GM21717 (cell line): ENCODE data around the gene BRD3OS.
"Not testable (repeated sequence)": the region's sequence is repeated elsewhere in the genome, so short reads cannot be mapped to it uniquely, and the experiment has no call there.

Experiments used
- ATAC-seq: cut with Tn5 transposase; IDR thresholded peaks from one replicate; pipeline ENCODE4 v1.9.1; 2021; ENCODE audit warnings: mild to moderate bottlenecking, moderate library complexity; ENCODE audit not compliant: unreplicated experiment

The BRD3OS gene

DNA sequence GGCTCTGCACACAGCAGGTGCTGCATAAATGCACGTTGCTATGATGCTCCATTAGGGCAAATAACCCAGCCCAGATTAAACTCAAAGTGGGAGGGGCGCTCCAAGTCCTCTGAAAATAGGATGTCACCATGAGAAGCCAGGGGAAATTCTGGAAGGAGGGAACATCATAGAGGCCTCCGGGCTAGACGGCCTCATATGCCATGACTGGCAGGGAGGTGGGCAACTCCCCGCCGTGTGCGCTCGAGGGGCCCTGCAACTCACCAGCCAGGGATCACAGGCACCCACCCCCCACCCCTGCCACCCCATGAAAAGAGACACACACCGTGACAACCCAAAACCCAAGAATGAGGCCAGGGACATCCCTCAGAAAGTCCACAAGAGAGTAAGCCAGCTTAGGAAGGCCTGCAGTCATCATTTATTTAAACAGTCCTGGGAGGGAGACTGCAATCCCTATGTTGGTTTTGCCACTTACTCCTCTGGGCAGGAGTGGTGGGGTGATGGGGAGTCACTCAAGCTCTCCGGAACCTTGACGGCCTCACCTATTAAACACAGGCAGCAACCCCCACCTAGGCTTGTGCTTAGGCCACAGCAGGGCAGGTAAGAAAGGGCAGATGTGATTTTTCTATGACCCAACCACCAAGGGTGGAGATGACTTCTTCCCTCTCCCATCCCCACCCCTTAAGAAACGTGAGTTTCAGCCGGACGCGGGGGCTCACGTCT, 37.2 kb upstream of the BRD3OS start:
- no peak for ATAC-seq

- not testable (repeated sequence) for ATAC-seq
Observed at GRCh38 chr9:133988771-133989170, 36.5 kb upstream of the BRD3OS start.

GRCh38 chr9:133989625-133990365, 35.5 kb upstream of the BRD3OS start:
- no peak for ATAC-seq

- ATAC-seq, result no peak
Observed at GRCh38 chr9:133990366-133991213, 34.7 kb upstream of the BRD3OS start.

- no peak for ATAC-seq
Observed at GRCh38 chr9:133991214-133991921, 33.9 kb upstream of the BRD3OS start.

DNA sequence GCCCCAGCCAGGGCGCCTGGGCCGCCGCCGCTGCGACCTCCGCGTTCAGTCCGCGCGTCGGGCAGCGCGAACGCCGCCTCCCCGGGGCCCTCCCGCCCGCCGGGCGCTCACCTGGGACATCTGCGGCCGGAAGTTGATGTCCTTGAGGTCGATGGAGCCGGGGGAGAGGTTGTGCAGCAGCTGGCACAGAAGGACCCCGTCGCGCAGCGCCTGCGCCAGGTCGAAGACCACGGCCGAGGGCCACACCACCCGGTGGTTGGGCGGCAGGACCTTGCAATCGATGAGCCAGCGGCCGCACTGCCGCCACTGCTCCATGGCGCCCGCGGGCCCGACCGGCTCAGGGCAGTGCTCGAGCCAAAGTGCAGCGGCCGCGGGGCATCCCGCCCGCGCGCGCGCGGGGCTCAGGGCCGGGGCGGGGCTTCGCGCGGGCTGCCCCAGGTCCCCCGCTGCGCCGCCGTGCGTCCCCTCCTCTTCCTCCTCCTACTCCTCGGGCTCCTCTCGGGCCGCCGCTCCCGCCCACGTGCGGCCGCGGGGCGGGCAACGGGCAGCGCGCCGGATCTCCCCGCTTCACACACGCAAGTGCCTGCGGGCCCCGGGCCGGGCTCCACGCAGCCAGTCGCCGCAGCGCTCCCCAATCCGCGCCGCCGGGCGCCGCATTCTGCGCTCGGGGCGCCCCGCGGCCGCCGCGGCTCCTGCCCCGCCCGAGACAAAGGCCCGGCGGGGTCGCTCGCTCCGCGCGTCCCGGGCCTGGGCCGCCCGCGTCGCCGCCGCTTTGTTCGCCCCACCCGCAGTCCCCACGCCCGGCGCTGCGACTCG, 33.1 kb upstream of the BRD3OS start, which contains the start of gene VAV2:
Gene VAV2 (minus strand): TSS at position 361 of the 816 bp plus-strand sequence. CDS start 46 bp downstream, at position 315.
- ATAC-seq, result peak; percentile 45

DNA sequence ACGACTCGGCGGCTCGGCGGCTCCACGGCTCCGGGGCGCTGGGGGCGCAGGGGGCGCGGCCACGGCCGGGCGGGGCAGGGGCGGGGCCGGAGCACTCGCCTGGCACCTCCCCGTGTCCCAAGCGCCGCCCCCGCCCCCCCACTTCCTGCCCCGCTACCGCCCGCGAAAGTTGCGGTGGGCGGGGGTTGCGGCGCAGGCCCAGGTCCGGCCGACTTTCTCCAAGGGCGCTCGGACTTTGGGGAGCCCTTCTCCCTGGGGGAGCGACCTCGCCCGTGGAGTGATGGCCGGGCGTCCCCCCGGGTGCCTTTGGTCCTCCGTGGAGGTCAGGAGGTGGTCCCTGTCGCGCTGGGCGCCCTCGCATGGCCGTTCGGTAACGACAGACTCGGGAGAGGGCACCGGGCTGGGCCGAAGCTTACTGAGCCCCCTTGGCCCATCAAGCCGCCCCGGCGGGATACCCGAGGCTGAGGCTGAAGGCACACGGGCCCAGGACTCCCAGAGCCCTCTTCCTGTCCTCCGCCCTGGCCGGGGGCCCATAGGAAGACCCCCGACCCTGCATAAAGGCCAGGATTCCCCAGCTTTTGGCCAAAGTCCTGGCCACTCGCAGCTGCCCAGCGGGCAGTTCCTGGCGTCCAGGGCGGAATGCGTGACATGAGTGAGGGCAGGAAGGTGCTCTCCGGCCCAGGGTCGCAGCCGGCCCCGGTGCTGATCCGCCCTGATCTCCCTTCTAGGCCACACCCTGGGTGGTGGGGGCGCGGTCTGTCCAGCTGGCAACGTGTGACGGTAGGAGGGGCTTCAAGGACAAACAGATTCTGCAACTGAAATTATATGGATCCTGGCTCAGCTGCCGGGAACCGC, 32.3 kb upstream of the BRD3OS start:
- peak; percentile 44 for ATAC-seq

DNA sequence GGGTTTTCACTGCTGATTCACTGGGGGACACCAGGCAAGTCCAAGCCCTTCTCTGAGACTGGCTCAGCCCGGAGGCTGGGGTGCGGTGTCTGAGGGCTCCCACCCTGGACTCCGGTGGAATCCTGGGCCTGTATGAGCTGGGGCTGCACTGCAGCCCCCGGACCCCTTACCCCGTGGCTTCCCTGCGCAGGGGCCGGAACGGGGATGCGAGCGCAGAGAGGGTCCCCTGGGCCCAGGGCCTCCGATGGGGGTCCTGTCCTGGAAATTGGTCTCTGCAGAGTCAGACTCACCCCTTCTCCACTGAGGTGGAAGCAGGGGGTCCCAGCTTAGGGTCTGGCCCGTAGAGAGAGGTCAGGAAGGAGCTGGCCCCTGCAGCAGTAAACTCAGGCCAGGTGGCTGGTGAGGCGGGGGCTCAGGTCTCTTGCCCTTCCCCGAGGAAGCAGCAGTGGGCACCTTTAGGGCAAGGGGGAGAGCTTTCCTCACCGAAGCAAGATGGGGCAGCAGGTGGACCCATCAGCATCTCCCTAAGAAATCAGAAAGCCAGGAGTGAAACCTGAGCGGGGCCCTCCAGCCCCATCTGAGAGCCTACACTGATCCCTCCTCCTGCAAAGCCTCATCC, 31.5 kb upstream of the BRD3OS start:
- no peak for ATAC-seq

DNA sequence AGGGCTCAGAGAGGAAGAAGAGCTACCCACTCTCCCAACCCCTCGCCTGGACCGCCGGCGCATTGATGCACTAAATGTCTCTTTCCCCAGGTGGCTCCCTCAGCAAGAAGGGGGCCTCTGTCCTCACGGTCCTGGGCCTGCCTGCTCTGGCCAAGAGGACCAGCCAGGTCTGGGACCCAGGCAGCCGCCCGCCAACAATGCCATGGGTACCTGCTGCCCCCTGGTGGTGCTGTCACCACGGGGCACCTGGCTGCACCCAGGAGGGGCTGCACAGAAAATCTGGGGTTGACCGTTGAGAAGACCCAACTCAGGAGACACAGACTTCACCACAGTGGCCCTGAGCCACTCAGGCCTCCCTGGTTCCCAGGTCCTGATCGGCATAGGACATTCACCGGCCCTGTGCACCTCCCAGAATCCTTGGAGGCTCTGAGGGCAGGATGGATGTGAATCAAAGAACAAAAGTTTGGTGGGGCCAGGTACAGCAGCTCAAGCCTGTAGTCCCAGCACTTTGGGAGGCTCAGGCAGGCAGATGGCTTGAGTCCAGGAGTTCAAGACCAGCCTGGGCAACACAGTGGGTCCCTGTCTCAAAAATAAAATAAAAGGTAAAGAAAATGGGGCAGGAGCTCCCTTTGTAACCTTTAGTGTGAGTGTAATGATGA, 30.8 kb upstream of the BRD3OS start:
- ATAC-seq, result no peak

DNA sequence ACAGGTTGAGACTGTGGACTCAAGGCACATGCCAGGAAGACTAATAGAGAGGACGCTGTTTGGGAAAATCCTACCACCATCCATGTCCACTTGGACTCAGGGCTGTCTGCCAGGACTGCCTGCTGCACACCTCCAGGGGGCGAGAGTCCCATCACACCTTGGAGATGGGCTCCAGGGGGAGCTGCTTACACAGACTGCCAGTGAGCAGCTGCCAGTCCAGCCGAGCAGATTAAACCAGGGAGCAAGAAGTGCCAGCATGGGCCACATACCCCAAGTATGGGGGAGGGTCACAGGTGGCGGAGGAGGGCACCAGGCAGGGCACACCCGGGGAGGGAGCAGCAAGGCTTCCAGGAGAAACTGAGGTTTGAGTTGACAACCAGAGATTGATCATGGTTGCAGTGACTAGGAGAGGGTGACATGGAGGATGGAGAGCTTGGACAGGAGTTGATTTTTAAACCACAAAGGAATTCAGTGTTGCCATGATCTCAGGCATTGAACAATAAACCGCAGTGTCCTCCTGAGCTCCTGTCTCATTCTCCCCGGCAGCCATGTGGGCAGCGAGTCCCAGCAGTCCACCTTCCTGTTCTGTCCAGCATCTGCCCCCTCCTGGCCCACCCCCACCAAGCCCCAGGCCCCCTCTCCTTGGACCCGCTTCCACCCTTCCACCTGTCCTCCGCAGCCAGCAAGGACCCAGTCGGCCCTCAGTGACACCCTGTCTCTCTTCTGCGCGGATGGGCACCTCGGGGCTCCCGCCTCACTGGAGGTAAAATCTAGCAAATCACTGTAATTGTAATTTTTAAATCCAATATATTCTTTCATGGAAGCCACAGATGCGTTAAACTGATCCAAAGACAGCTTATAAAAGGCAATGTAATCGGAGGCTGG, 30.0 kb upstream of the BRD3OS start:
- ATAC-seq, result no peak

DNA sequence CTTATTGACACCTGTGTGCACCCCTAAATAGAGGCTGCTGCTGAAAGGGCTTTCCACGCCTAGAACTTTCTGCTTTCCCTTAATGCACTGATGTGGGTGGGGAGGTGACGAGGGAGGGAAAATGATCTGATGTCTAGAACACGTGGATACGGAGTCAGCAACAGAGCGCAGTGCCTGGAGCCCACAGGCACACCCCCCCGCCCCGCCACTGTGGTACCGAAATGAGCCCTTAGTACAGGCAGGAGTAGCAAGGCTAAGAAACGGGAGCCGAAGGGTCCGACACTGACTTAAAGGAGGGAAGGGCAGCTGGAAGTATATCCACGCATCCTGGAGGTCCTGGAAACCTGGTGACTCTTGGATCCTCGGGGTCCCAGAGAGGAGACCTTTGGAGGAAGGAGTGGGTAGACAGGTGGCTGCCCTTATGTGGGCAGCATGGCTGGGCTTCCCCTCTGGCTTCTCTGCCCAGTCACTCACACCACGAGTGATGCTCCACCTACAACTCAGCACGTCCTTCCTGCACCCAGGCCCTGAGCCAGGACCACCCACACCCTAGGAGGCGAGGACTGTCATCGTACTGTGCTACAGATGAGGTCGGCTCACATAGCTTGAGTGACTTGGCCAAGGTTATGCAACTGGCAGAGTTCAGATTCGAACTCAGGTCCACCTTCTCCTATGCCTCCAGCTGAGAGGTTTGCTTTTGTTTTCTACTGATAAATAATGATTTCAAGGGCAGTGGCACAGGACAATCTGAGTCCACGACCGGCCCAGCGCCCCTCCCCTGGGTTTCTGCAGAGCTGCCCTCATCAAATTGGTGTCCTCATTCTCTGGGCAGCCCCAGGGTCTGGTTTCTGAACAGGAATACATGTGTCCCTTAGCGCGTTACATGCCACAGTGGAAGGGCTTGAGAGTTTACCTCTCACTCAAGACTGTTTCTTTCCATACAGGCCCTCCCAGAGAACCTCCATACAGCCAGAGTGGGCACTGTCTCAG, 28.5 kb upstream of the BRD3OS start:
- ATAC-seq, result no peak

GRCh38 chr9:133997584-133997983, 27.7 kb upstream of the BRD3OS start:
- no peak for ATAC-seq

DNA sequence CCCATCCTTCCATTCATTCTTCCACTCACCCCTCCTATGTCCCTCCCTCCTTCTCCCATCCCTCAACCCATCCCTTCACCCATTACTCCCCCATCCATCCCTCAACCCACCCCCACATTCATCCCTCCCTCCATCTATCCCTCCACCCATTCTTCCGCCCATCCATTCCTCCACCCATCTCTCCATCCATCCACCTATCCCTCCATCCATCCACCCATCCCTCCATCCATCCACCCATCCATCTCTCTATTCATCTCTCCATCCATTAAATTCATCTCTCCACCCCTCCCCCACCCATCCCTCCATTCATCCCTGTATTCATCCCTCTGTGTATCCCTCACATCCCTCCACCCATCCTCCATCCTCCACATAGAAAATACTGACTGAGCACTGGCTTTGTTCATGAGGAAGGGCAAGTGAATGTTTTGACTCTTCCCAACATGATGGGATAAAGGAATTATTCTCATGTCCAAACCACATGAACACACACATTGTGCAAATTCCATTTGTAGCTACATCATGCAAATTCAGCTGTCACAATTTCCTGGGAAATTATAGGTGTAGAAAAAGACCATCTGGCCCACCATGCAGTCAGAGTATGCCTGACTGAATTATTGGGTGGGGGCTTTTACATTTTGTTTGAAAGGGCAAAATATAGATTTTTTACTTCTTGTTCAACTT, 26.2 kb upstream of the BRD3OS start:
- ATAC-seq, result no peak

- ATAC-seq, result no peak
Observed at GRCh38 chr9:133999851-134000265, 25.4 kb upstream of the BRD3OS start.

GRCh38 chr9:134002796-134003195, 22.5 kb upstream of the BRD3OS start:
- ATAC-seq, result no peak
